Progenitor cell of endocrine pancreas (in vitro differentiated cells): ENCODE measurements around the gene IYD. TPM values are rescaled to one million over a fixed set of nuclear protein-coding genes. Genes with fewer than 3 reads are reported as not detected.

Experiments used
- DNase-seq: peaks from one replicate; pipeline ENCODE4 v3.0.0; 2021; ENCODE audit warnings: low spot score; ENCODE audit not compliant: unreplicated experiment
- H3K27ac Mint-ChIP-seq: 2 replicates; pipeline ENCODE4 v1.8.0; 2021; ENCODE audit warnings: mild to moderate bottlenecking, moderate library complexity, mixed read lengths
- H3K27me3 Mint-ChIP-seq: 2 replicates; pipeline ENCODE4 v1.8.0; 2021; ENCODE audit warnings: mixed read lengths
- H3K36me3 Mint-ChIP-seq: 2 replicates; pipeline ENCODE4 v1.8.0; 2022; ENCODE audit warnings: mixed read lengths; ENCODE audit not compliant: insufficient read depth
- H3K4me1 Mint-ChIP-seq: 2 replicates; pipeline ENCODE4 v1.8.0; 2021; ENCODE audit warnings: low read depth, mixed read lengths
- H3K4me3 Mint-ChIP-seq: 2 replicates; pipeline ENCODE4 v1.8.0; 2021; ENCODE audit warnings: low read depth, mild to moderate bottlenecking, moderate library complexity, mixed read lengths
- H3K9me3 Mint-ChIP-seq: 2 replicates; pipeline ENCODE4 v1.8.0; 2021; ENCODE audit warnings: low read depth, mixed read lengths
- total RNA-seq: library from RNA; stranded (reverse); gene quantifications from 2 replicates; pipeline ENCODE4 v1.2.1, GENCODE V29; 2021
- TF ChIP-seq, protein P1 (sequence below): fragments of 200-600 bp; sonication (generic); IDR thresholded peaks from one replicate; pipeline ENCODE4 v1.5.0; 2021; ENCODE audit warnings: antibody characterized with exemption, mild to moderate bottlenecking; ENCODE audit not compliant: unreplicated experiment

IYD gene
- total RNA-seq, 1 donor from 2014 or later: 0.22 TPM

DNA sequence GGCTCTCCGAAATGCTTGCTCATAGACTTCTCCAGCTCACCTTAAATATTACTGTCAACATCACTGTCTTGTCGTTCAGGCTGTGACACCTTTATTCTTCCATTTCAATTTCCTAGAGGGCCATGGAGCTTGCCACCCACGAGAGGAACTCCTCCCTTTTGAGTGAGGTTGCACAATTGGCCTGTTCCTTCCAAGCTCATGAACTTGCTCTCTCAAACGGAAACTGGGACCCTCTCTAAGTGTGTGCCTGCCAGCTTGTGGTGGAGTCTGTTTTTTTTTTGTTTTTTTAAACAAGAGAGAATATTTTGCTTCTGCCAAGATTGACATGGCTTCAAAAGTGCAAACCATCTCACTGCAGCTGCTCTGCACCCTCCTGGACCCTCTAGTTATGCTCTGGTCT is 19.3 kb upstream of the IYD start:
- H3K27ac Mint-ChIP-seq: no peak overlapping the region
- no peaks in the 10 kb centered on the region for H3K4me1 Mint-ChIP-seq
- TF ChIP-seq, protein P1, sequence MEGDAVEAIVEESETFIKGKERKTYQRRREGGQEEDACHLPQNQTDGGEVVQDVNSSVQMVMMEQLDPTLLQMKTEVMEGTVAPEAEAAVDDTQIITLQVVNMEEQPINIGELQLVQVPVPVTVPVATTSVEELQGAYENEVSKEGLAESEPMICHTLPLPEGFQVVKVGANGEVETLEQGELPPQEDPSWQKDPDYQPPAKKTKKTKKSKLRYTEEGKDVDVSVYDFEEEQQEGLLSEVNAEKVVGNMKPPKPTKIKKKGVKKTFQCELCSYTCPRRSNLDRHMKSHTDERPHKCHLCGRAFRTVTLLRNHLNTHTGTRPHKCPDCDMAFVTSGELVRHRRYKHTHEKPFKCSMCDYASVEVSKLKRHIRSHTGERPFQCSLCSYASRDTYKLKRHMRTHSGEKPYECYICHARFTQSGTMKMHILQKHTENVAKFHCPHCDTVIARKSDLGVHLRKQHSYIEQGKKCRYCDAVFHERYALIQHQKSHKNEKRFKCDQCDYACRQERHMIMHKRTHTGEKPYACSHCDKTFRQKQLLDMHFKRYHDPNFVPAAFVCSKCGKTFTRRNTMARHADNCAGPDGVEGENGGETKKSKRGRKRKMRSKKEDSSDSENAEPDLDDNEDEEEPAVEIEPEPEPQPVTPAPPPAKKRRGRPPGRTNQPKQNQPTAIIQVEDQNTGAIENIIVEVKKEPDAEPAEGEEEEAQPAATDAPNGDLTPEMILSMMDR: no peak
- no peaks in the 10 kb centered on the region for H3K36me3 Mint-ChIP-seq
- no peaks in the 10 kb centered on the region for H3K9me3 Mint-ChIP-seq
- no peak for DNase-seq
- H3K27me3 Mint-ChIP-seq: peaks cover under 1% of the 10 kb centered on the region
- no peak overlapping the region for H3K4me3 Mint-ChIP-seq

DNA sequence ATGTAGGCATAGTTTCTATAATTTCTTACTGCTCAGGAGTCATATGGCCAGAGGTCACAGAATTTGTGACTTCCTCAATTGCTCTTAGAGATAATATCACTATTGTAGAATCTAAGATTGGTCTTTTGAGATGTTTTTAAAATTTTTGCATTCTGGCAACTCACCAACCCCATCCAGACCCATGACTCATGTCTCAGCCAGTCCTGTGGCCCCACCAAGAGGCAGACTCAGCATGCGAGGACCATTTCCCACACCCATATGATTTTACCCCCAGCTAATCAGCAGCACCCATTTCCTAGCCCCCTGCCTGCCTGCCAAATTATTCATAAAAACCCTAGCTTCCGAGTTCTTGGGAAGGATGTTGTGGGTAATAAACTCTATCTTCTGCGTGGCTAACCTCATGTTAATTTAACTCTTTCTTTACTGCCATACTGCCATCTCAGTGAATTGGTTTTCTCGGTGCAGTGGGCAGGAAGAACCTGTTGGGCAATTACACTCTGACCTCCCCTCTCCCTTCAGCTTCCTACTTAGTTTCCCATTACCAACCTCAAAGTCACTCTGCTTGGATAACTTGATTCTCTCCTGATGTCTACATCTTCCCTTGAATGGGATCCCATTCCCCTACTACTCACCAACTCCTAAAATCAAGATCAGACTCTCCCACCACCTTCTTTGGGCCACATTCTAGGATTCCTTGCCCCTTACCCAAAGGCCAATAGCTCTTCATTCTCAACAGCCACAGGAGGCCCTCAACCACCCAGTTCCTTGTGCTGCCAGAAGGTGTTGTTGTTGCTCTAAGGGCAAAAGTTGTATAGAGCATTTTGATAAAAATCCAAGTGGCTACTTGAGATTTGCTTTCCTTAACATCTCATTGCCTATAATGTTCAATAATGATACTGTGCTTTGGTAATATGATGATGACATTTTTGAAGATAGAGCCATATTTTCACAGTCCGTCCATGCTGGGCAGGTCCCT is 16.2 kb upstream of the IYD start:
- peaks cover 3% of the 10 kb centered on the region for H3K27me3 Mint-ChIP-seq
- no peaks in the 10 kb centered on the region for H3K4me1 Mint-ChIP-seq
- H3K27ac Mint-ChIP-seq: no peak overlapping the region
- TF ChIP-seq, protein P1: no peak
- H3K4me3 Mint-ChIP-seq: no peak overlapping the region
- no peaks in the 10 kb centered on the region for H3K9me3 Mint-ChIP-seq
- no peak for DNase-seq
- H3K36me3 Mint-ChIP-seq: no peaks in the 10 kb centered on the region

DNA sequence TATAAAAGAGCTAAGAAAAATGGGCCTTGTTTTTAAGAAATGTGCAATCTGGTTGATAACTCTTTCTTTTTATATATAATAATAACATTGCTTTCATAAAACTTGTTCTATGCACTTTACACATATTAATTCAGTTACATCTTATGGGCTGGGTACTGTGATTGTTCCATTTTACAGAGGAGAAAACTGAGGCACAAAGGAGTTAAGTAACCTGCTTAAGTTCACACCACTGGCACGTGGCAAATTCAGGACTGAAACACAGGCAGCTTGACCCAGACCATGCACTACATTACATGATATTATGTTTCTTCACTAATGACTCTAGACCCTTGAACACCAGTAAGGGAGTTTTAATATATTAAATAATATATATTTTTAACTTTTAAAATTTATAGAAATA is 15.4 kb upstream of the IYD start:
- Mint-ChIP-seq H3K27ac (no peak overlapping the region), H3K4me3 (no peak overlapping the region), H3K36me3 (no peaks in the 10 kb centered on the region), H3K9me3 (no peaks in the 10 kb centered on the region), H3K27me3 (peaks cover 3% of the 10 kb centered on the region), H3K4me1 (no peaks in the 10 kb centered on the region)
- TF ChIP-seq, protein P1: no peak
- no peak for DNase-seq

DNA sequence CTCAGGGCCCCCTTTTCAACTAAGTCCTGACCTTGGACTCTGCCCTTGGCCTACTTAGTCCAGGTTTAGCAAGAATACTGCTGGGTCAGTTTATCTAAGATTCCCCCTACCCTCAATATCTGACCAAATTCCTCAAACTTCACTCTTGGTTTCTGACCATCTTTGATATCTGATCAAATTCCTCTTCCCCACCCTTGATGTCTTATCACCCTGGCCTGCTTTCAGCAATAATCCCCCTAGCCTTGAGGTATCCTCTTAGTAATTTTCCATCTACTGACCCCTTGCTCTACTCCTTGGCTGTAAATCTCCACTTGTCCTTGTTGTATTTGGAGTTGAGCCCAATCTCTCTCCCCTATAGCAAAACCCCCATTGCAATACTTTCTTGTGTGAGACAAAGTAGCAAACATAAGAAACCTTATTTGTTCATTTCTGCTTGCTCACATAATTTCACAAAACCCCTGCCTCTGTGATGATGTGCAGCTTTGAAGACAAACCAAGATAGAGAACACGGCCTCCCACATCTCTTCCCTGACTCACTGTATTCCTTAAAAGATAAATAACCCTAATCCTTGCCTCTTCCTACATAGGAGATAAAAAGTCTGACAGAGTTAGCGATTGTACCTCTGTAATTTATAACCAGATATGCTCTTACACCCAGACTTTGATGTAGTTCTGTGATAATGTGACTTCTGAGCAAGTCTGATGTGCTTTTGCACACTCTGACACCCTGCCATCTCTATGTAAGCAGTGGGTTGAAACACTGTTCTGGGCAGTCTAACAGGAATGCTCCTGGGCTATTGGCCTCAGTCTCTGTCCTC is 13.8 kb upstream of the IYD start:
- H3K27ac Mint-ChIP-seq: no peak overlapping the region
- no peaks in the 10 kb centered on the region for H3K36me3 Mint-ChIP-seq
- DNase-seq: no peak
- no peaks in the 10 kb centered on the region for H3K4me1 Mint-ChIP-seq
- H3K4me3 Mint-ChIP-seq: no peak overlapping the region
- TF ChIP-seq, protein P1: no peak
- H3K9me3 Mint-ChIP-seq: no peaks in the 10 kb centered on the region
- peaks cover 3% of the 10 kb centered on the region for H3K27me3 Mint-ChIP-seq

DNA sequence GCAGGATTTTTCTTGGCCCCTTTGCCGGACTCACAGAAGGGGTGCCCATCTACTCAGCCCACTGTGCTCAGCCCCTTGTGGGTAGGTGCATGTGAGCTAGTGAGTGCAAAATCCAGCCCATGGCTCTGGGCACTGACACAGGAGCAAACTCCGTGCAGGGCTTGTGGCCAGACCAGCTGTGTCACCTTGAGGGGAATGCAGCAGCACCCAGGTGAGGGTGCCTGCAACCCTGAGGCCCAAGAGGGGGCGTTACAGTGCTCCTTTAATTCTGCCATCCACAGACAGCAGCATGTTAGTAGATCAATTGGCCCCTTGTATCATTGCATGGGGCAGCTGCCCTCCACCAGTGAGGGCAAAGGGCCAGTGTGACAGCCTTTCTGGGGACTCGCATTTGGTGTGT is 12.9 kb upstream of the IYD start:
- TF ChIP-seq, protein P1: no peak
- DNase-seq: no peak
- Mint-ChIP-seq H3K9me3 (no peaks in the 10 kb centered on the region), H3K36me3 (no peaks in the 10 kb centered on the region), H3K27ac (no peak overlapping the region), H3K27me3 (peaks cover 3% of the 10 kb centered on the region), H3K4me1 (no peaks in the 10 kb centered on the region), H3K4me3 (no peak overlapping the region)
